Neural cell (in vitro differentiated cells): Measurements from ENCODE around the gene EIF2B4. TPM values are rescaled to one million over a fixed set of nuclear protein-coding genes. Genes with fewer than 3 reads are reported as not detected.

ENCODE experiments used
- H2AFZ ChIP-seq: fragments of 200-600, 300-800 bp; sonication (generic), shearing (Covaris generic); 2 replicates; pipeline ENCODE4 v1.6.0; 2014; ENCODE audit warnings: low read depth, mild to moderate bottlenecking, antibody characterized with exemption, low read length, moderate library complexity
- H3F3A ChIP-seq: fragments of 200-600 bp; shearing (Covaris generic); 2 replicates; pipeline ENCODE4 v1.6.1; 2016; ENCODE audit warnings: mild to moderate bottlenecking, moderate library complexity, mixed read lengths, antibody characterized with exemption, low read length; ENCODE audit not compliant: insufficient read depth, poor library complexity, severe bottlenecking
- H3K27ac ChIP-seq: fragments of 200-600, 300-800 bp; sonication (generic), shearing (Covaris generic); 2 replicates; pipeline ENCODE4 v1.5.1; 2014; ENCODE audit warnings: mild to moderate bottlenecking, low read length, moderate library complexity
- H3K27me3 ChIP-seq: fragments of 300-800, 200-600 bp; sonication (generic), shearing (Covaris generic); 2 replicates; pipeline ENCODE4 v1.6.0; 2014; ENCODE audit warnings: mild to moderate bottlenecking, low read depth, low read length, moderate library complexity; ENCODE audit not compliant: insufficient read depth
- H3K36me3 ChIP-seq: fragments of 300-800, 200-600 bp; sonication (generic), shearing (Covaris generic); 2 replicates; pipeline ENCODE4 v1.5.1; 2014; ENCODE audit warnings: mild to moderate bottlenecking, antibody characterized with exemption, low read length, moderate library complexity; ENCODE audit not compliant: insufficient read depth
- H3K4me2 ChIP-seq: fragments of 300-800, 200-600 bp; sonication (generic), shearing (Covaris generic); 2 replicates; pipeline ENCODE4 v1.6.0; 2014; ENCODE audit warnings: mild to moderate bottlenecking, low read length
- H3K4me3 ChIP-seq: fragments of 300-800, 200-600 bp; sonication (generic), shearing (Covaris generic); 2 replicates; pipeline ENCODE4 v1.5.1; 2014; ENCODE audit warnings: mild to moderate bottlenecking, low read length, moderate library complexity
- H3K79me2 ChIP-seq: fragments of 200-600 bp; shearing (Covaris generic); replicated peaks from 2 replicates; pipeline ENCODE4 v1.6.0; 2014; ENCODE audit warnings: mild to moderate bottlenecking, low read length, moderate library complexity; ENCODE audit not compliant: insufficient read depth
- H3K9ac ChIP-seq: fragments of 300-800, 200-600 bp; sonication (generic), shearing (Covaris generic); 2 replicates; pipeline ENCODE4 v1.6.1; 2016; ENCODE audit warnings: mild to moderate bottlenecking, low read length, mixed read lengths
- H3K9me2 ChIP-seq: fragments of 200-600 bp; shearing (Covaris generic); 2 replicates; pipeline ENCODE4 v1.6.1; 2016; ENCODE audit warnings: mild to moderate bottlenecking, low read length, mixed read lengths; ENCODE audit not compliant: insufficient read depth
- H3K9me3 ChIP-seq: fragments of 200-600, 300-800 bp; sonication (generic), shearing (Covaris generic); 2 replicates; pipeline ENCODE4 v1.6.1; 2016; ENCODE audit warnings: mild to moderate bottlenecking, mixed run types, low read length, moderate library complexity, mixed read lengths
- H4K20me1 ChIP-seq: fragments of 200-600 bp; shearing (Covaris generic); 2 replicates; pipeline ENCODE4 v1.6.1; 2016; ENCODE audit warnings: mild to moderate bottlenecking, mixed run types; ENCODE audit not compliant: insufficient read depth
- EP300 ChIP-seq: fragments of 450-650 bp; conservative IDR thresholded peaks from 2 replicates; pipeline ENCODE4 v1.6.1; 2014; ENCODE audit warnings: antibody characterized with exemption, mild to moderate bottlenecking, moderate library complexity; ENCODE audit not compliant: poor library complexity, severe bottlenecking
- EZH2 ChIP-seq: fragments of 200-600, 300-800 bp; shearing (Covaris generic), sonication (generic); IDR thresholded peaks from 2 replicates; pipeline ENCODE4 v1.6.1; 2014; ENCODE audit warnings: antibody characterized with exemption, low read length, borderline replicate concordance, mild to moderate bottlenecking; ENCODE audit not compliant: insufficient read depth, poor library complexity, severe bottlenecking
- MXI1 ChIP-seq: fragments of 450-650 bp; conservative IDR thresholded peaks from 2 replicates; pipeline ENCODE4 v1.6.1; 2014; ENCODE audit warnings: antibody characterized with exemption, mild to moderate bottlenecking; ENCODE audit not compliant: poor library complexity, severe bottlenecking
- POLR2AphosphoS5 ChIP-seq: IDR thresholded peaks from 2 replicates; pipeline ENCODE4 v1.6.1; 2012
- RAD21 ChIP-seq: fragments of 450-650 bp; conservative IDR thresholded peaks from 2 replicates; pipeline ENCODE4 v1.6.1; 2014; ENCODE audit warnings: antibody characterized with exemption, mild to moderate bottlenecking, moderate library complexity
- SMC3 ChIP-seq: fragments of 450-650 bp; conservative IDR thresholded peaks from 2 replicates; pipeline ENCODE4 v1.6.1; 2014; ENCODE audit warnings: antibody characterized with exemption, mild to moderate bottlenecking, moderate library complexity; ENCODE audit not compliant: poor library complexity
- TAF1 ChIP-seq: IDR thresholded peaks from 2 replicates; pipeline ENCODE4 v1.6.1; 2012; ENCODE audit warnings: low read depth
- polyA plus RNA-seq: library from polyadenylated mRNA; depleted of rRNA; stranded (reverse); fragments of >200 nt; gene quantifications from 2 replicates; pipeline ENCODE4 v1.2.3, GENCODE V29; 2014
- TF ChIP-seq, protein P1 (sequence below): fragments of 450-650 bp; IDR thresholded peaks from 2 replicates; pipeline ENCODE4 v1.5.1; 2014; ENCODE audit warnings: antibody characterized with exemption, mild to moderate bottlenecking, moderate library complexity; ENCODE audit not compliant: poor library complexity, severe bottlenecking
- TF ChIP-seq, protein P2 (sequence below): IDR thresholded peaks from 2 replicates; pipeline ENCODE4 v1.6.1; 2012; ENCODE audit warnings: borderline replicate concordance

EIF2B4 gene
- polyA plus RNA-seq, 1 donor from 2014 or later, result 43.7 TPM

DNA sequence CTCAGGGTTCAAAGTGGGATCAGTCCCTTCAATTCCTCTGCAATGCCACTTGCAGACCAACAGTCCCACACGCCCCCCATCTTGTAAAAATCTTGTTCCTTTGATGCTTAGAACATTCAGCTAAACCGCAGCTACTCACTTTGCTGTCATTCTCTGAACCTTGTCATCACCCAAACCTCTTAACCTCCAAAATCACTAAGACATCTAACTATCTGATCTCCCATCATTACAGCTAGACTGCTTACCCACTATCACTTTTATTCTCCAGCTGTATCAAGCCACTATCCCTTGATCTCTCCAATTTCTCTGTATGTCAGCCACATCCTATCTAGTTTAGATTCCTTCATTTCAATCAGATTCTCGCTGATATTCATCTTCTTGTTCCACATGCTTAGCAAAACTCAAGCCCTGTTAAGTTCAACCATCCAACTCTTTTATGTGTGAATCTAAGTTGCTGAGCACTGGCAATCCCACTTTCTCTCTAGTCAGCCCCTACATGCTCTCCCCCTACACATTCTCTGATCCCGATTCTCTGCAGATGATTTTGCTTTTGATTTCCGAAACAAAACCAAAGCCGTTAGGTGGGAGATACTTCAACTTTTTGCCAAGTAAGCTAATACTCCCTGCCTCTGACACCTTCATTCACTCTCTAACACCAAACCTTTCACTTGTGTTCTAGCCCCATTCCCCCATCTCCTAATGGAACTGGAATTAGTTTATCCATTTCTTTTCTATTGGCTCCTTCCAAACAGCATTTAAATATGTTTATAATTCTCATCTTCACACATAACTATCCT lies 18.1 kb downstream of the EIF2B4 start:
- Histone ChIP-seq H3K36me3 (no peaks in the 10 kb centered on the region), H3F3A (no peaks in the 10 kb centered on the region), H4K20me1 (no peaks in the 10 kb centered on the region), H3K79me2 (peaks cover 47% of the 10 kb centered on the region), H3K9me2 (no peaks in the 10 kb centered on the region), H3K4me3 (no peak overlapping the region), H2AFZ (no peak overlapping the region), H3K27ac (no peak overlapping the region), H3K9ac (no peak overlapping the region), H3K4me2 (no peak overlapping the region), H3K9me3 (no peaks in the 10 kb centered on the region), H3K27me3 (no peaks in the 10 kb centered on the region)
- TF ChIP-seq EP300 (no peak), TAF1 (no peak), SMC3 (no peak), POLR2AphosphoS5 (no peak), MXI1 (no peak)

DNA sequence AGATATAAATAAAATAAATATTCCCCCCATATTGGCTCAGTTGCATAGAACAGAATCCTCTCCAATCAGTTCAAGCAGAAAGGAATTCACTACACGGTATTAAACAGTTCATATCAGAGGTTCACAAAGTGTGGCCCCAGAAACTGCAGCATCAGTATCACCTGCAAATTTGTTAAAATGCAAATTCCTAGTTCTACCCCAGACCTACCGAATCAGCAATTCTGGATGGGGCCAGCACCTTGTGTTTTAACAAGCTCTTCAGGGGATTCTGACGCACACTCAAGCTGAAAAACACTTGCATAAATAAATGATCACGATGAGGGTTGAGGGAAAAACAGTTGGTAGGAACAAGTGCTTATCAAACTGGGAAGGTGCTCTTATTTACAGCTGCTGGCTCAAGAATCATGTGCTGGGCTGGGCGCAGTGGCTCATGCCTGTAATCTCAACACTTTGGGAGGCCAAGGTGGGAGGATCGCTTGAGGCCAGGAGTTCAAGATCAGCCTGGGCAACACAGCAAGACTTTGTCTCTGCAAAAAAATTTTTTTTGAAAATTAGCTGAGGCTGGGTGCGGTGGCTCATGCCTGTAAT lies 19.9 kb downstream of the EIF2B4 start:
- H3K9me2 ChIP-seq, result no peaks in the 10 kb centered on the region
- no peaks in the 10 kb centered on the region for H3K36me3 ChIP-seq
- no peak overlapping the region for H3K4me2 ChIP-seq
- no peak overlapping the region for H2AFZ ChIP-seq
- H3F3A ChIP-seq, result no peaks in the 10 kb centered on the region
- no peak overlapping the region for H3K4me3 ChIP-seq
- no peaks in the 10 kb centered on the region for H3K9me3 ChIP-seq
- H3K79me2 ChIP-seq, result peaks cover 45% of the 10 kb centered on the region
- TF ChIP-seq TAF1 (no peak), MXI1 (no peak), EP300 (no peak), SMC3 (no peak), RAD21 (no peak), EZH2 (no peak), POLR2AphosphoS5 (no peak)
- TF ChIP-seq, protein P1, sequence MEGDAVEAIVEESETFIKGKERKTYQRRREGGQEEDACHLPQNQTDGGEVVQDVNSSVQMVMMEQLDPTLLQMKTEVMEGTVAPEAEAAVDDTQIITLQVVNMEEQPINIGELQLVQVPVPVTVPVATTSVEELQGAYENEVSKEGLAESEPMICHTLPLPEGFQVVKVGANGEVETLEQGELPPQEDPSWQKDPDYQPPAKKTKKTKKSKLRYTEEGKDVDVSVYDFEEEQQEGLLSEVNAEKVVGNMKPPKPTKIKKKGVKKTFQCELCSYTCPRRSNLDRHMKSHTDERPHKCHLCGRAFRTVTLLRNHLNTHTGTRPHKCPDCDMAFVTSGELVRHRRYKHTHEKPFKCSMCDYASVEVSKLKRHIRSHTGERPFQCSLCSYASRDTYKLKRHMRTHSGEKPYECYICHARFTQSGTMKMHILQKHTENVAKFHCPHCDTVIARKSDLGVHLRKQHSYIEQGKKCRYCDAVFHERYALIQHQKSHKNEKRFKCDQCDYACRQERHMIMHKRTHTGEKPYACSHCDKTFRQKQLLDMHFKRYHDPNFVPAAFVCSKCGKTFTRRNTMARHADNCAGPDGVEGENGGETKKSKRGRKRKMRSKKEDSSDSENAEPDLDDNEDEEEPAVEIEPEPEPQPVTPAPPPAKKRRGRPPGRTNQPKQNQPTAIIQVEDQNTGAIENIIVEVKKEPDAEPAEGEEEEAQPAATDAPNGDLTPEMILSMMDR, result no peak
- TF ChIP-seq, protein P2, sequence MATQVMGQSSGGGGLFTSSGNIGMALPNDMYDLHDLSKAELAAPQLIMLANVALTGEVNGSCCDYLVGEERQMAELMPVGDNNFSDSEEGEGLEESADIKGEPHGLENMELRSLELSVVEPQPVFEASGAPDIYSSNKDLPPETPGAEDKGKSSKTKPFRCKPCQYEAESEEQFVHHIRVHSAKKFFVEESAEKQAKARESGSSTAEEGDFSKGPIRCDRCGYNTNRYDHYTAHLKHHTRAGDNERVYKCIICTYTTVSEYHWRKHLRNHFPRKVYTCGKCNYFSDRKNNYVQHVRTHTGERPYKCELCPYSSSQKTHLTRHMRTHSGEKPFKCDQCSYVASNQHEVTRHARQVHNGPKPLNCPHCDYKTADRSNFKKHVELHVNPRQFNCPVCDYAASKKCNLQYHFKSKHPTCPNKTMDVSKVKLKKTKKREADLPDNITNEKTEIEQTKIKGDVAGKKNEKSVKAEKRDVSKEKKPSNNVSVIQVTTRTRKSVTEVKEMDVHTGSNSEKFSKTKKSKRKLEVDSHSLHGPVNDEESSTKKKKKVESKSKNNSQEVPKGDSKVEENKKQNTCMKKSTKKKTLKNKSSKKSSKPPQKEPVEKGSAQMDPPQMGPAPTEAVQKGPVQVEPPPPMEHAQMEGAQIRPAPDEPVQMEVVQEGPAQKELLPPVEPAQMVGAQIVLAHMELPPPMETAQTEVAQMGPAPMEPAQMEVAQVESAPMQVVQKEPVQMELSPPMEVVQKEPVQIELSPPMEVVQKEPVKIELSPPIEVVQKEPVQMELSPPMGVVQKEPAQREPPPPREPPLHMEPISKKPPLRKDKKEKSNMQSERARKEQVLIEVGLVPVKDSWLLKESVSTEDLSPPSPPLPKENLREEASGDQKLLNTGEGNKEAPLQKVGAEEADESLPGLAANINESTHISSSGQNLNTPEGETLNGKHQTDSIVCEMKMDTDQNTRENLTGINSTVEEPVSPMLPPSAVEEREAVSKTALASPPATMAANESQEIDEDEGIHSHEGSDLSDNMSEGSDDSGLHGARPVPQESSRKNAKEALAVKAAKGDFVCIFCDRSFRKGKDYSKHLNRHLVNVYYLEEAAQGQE, result no peak
- no peaks in the 10 kb centered on the region for H4K20me1 ChIP-seq
- no peak overlapping the region for H3K9ac ChIP-seq
- no peaks in the 10 kb centered on the region for H3K27me3 ChIP-seq
- H3K27ac ChIP-seq, result no peak overlapping the region
